H1 (cell line): Measurements from ENCODE around the gene DBNL. TPM values are rescaled to one million over a fixed set of nuclear protein-coding genes. Genes with fewer than 3 reads are reported as not detected.

Source experiments
- CTCF ChIA-PET: fragments of 300-600 bp; sonication (Branson Sonifier 250); formaldehyde crosslinking; loops from one replicate; lab custom pipeline; 2021; ENCODE audit not compliant: partially characterized antibody; lab: Charles Lee
- POLR2A ChIA-PET: fragments of 300-600 bp; sonication (Branson Sonifier 250); formaldehyde crosslinking; loops from one replicate; lab custom pipeline; 2021; ENCODE audit warnings: inconsistent platforms; ENCODE audit not compliant: partially characterized antibody; lab: Charles Lee
- DNase-seq, 2 experiments: peaks; one replicate each; pipeline versions ENCODE4 v3.0.0 to v3.0.0-alpha.2; 2010 to 2022; ENCODE audit warnings: low spot score in 2 of 2, low read depth in 1 of 2, mixed read lengths in 1 of 2
- FAIRE-seq: peaks from 2 replicates; lab custom pipeline; 2011; peaks lifted over from hg19 to GRCh38; lab: Jason Lieb, UNC
- H2AFZ ChIP-seq: 2 replicates; pipeline ENCODE4 v1.8.1; 2012; ENCODE audit warnings: low read length, inconsistent platforms
- H2AK5ac ChIP-seq: 2 replicates; pipeline ENCODE4 v1.6.1; 2013; ENCODE audit warnings: low read depth, low read length
- H2BK120ac ChIP-seq: replicated peaks from 2 replicates; pipeline ENCODE3; 2013; ENCODE audit warnings: low read depth, low read length, inconsistent platforms
- H2BK12ac ChIP-seq: 2 replicates; pipeline ENCODE4 v1.6.1; 2013; ENCODE audit warnings: low read depth, low read length
- H2BK15ac ChIP-seq: 2 replicates; pipeline ENCODE4 v1.6.1; 2013; ENCODE audit warnings: low read length
- H2BK20ac ChIP-seq: 2 replicates; pipeline ENCODE4 v1.6.1; 2013; ENCODE audit warnings: low read length
- H2BK5ac ChIP-seq: 2 replicates; pipeline ENCODE4 v1.6.1; 2013; ENCODE audit warnings: low read depth, low read length
- H3K14ac ChIP-seq: 2 replicates; pipeline ENCODE4 v1.6.1; 2013; ENCODE audit warnings: inconsistent platforms; ENCODE audit not compliant: insufficient read length
- H3K18ac ChIP-seq: 2 replicates; pipeline ENCODE4 v1.6.1; 2013; ENCODE audit warnings: low read length; ENCODE audit errors: extremely low read depth
- H3K23ac ChIP-seq: 2 replicates; pipeline ENCODE4 v1.6.1; 2013; ENCODE audit warnings: inconsistent platforms; ENCODE audit not compliant: insufficient read length
- H3K23me2 ChIP-seq: 2 replicates; pipeline ENCODE4 v1.6.1; 2013; ENCODE audit warnings: low read depth, low read length
- H3K27ac ChIP-seq: 2 replicates; pipeline ENCODE4 v1.6.1; 2011; ENCODE audit warnings: low read depth, low read length, inconsistent platforms
- H3K27me3 ChIP-seq, 4 experiments: replicated peaks in 1 of 4; 1 replicate in 1 of 4; 2 replicates in 3 of 4; pipeline versions ENCODE4 v1.6.1 to v1.8.1; 2011 to 2013; ENCODE audit warnings: low read length in 3 of 4, mild to moderate bottlenecking in 3 of 4, inconsistent platforms in 2 of 4, mixed read lengths in 2 of 4, moderate library complexity in 1 of 4; ENCODE audit not compliant: control insufficient read depth in 3 of 4, insufficient read depth in 3 of 4; ENCODE audit errors: extremely low read depth in 1 of 4
- H3K36me3 ChIP-seq, 4 experiments: 2 replicates each; pipeline versions ENCODE4 v1.6.1 to v1.8.1; 2011 to 2013; ENCODE audit warnings: mild to moderate bottlenecking in 4 of 4, low read length in 3 of 4, moderate library complexity in 2 of 4, control low read depth in 1 of 4, inconsistent platforms in 1 of 4; ENCODE audit not compliant: insufficient read depth in 4 of 4, control insufficient read depth in 2 of 4
- H3K4ac ChIP-seq: replicated peaks from 2 replicates; pipeline ENCODE3; 2013; ENCODE audit warnings: low read length, low read depth, mixed read lengths, inconsistent platforms; ENCODE audit not compliant: insufficient read length
- H3K4me1 ChIP-seq, 4 experiments: replicated peaks in 1 of 4; 1 replicate in 1 of 4; 2 replicates in 3 of 4; pipeline versions ENCODE4 v1.6.1 to v1.8.1; 2011 to 2013; ENCODE audit warnings: low read length in 3 of 4, inconsistent platforms in 2 of 4, mixed read lengths in 1 of 4; ENCODE audit not compliant: insufficient read depth in 4 of 4, control insufficient read depth in 3 of 4
- H3K4me2 ChIP-seq, 2 experiments: 2 replicates each; pipeline versions ENCODE4 v1.6.1 to v1.8.1; 2011 to 2013; ENCODE audit warnings: low read depth in 2 of 2, low read length in 2 of 2, control low read depth in 1 of 2, inconsistent platforms in 1 of 2, mild to moderate bottlenecking in 1 of 2; ENCODE audit not compliant: insufficient read depth in 1 of 2
- H3K4me3 ChIP-seq, 4 experiments: fragments of 200-600, 300-600 bp in 1 of 4; sonication (generic), shearing (Covaris generic), sonication (Bioruptor Twin) in 1 of 4; 2 replicates each; pipeline versions ENCODE4 v1.5.1 to v1.8.1; 2011 to 2016; ENCODE audit warnings: low read length in 4 of 4, low read depth in 3 of 4, control low read depth in 2 of 4, inconsistent platforms in 2 of 4, mild to moderate bottlenecking in 2 of 4, mixed read lengths in 1 of 4, moderate library complexity in 1 of 4; ENCODE audit not compliant: insufficient read depth in 2 of 4; ENCODE audit errors: extremely low read depth in 1 of 4
- H3K56ac ChIP-seq: replicated peaks from 2 replicates; pipeline ENCODE3; 2013; ENCODE audit warnings: low read depth, mild to moderate bottlenecking, mixed read lengths, low read length, inconsistent platforms; ENCODE audit not compliant: insufficient read length
- H3K79me1 ChIP-seq: 2 replicates; pipeline ENCODE4 v1.6.1; 2013; ENCODE audit warnings: low read depth, low read length, control low read depth
- H3K79me2 ChIP-seq, 2 experiments: 2 replicates each; pipeline versions ENCODE4 v1.6.1 to v1.8.1; 2012 to 2013; ENCODE audit warnings: low read length in 2 of 2, mild to moderate bottlenecking in 2 of 2, inconsistent platforms in 1 of 2; ENCODE audit not compliant: insufficient read depth in 2 of 2, control insufficient read depth in 1 of 2
- H3K9ac ChIP-seq, 4 experiments: replicated peaks in 1 of 4; 1 replicate in 1 of 4; 2 replicates in 3 of 4; pipeline versions ENCODE4 v1.6.1 to v1.8.1; 2011 to 2013; ENCODE audit warnings: low read depth in 3 of 4, low read length in 3 of 4, control low read depth in 2 of 4, mild to moderate bottlenecking in 2 of 4, moderate library complexity in 2 of 4, inconsistent platforms in 1 of 4; ENCODE audit errors: extremely low read depth in 1 of 4
- H3K9me3 ChIP-seq, 2 experiments: 2 replicates each; pipeline versions ENCODE4 v1.6.1 to v1.8.1; 2012 to 2013; ENCODE audit warnings: mild to moderate bottlenecking in 2 of 2, moderate library complexity in 2 of 2, control low read depth in 1 of 2, inconsistent platforms in 1 of 2, low read depth in 1 of 2, low read length in 1 of 2, mixed read lengths in 1 of 2; ENCODE audit not compliant: insufficient read depth in 2 of 2
- H4K20me1 ChIP-seq, 2 experiments: replicated peaks in 1 of 2; 2 replicates each; pipeline versions ENCODE3 to v1.8.1; 2011 to 2013; ENCODE audit warnings: inconsistent platforms in 2 of 2, low read length in 2 of 2, mild to moderate bottlenecking in 1 of 2; ENCODE audit not compliant: insufficient read depth in 2 of 2, control insufficient read depth in 1 of 2
- H4K5ac ChIP-seq: 2 replicates; pipeline ENCODE4 v1.6.1; 2013; ENCODE audit warnings: low read length, low read depth, mixed read lengths, inconsistent platforms; ENCODE audit not compliant: insufficient read length
- H4K8ac ChIP-seq: 2 replicates; pipeline ENCODE4 v1.8.0; 2013; ENCODE audit warnings: mild to moderate bottlenecking, moderate library complexity, low read length, inconsistent platforms; ENCODE audit not compliant: insufficient read depth; ENCODE audit errors: extremely low read depth
- H4K91ac ChIP-seq: replicated peaks from 2 replicates; pipeline ENCODE3; 2013; ENCODE audit warnings: low read length, mixed read lengths, inconsistent platforms; ENCODE audit not compliant: insufficient read length
- BACH1 ChIP-seq: IDR thresholded peaks from 2 replicates; pipeline ENCODE4 v1.6.1; 2012; ENCODE audit warnings: low read length, improper control_type of control experiment
- GABPA ChIP-seq: IDR thresholded peaks from 2 replicates; pipeline ENCODE4 v1.6.1; 2011; ENCODE audit warnings: mild to moderate bottlenecking, low read length, moderate library complexity, borderline replicate concordance; ENCODE audit not compliant: insufficient read depth
- HDAC6 ChIP-seq: IDR thresholded peaks from one replicate; pipeline ENCODE4 v1.7.1; 2012; ENCODE audit warnings: low read depth, mild to moderate bottlenecking, inconsistent platforms, low read length, moderate library complexity
- MAFK ChIP-seq: IDR thresholded peaks from 2 replicates; pipeline ENCODE4 v1.6.1; 2012; ENCODE audit warnings: low read depth, mild to moderate bottlenecking, improper control_type of control experiment, low read length
- MAX ChIP-seq: IDR thresholded peaks from 2 replicates; pipeline ENCODE4 v1.6.1; 2012; ENCODE audit warnings: inconsistent platforms
- RBBP5 ChIP-seq: IDR thresholded peaks from 2 replicates; pipeline ENCODE4 v1.7.1; 2012; ENCODE audit warnings: low read depth, mild to moderate bottlenecking, inconsistent platforms, low read length, moderate library complexity, borderline replicate concordance
- TAF1 ChIP-seq: IDR thresholded peaks from 2 replicates; pipeline ENCODE4 v1.6.1; 2011; ENCODE audit warnings: mild to moderate bottlenecking, low read depth, low read length
- TAF7 ChIP-seq: optimal IDR thresholded peaks from 2 replicates; pipeline ENCODE3; 2011; ENCODE audit warnings: low read depth, mild to moderate bottlenecking, inconsistent platforms, low read length, moderate library complexity, borderline replicate concordance
- ZNF274 ChIP-seq: IDR thresholded peaks from 2 replicates; pipeline ENCODE4 v1.7.0; 2012; ENCODE audit warnings: low read length, borderline replicate concordance; ENCODE audit errors: extremely low read depth
- WGBS, 2 experiments: shearing (Covaris generic) in 1 of 2; methylation state at CpG; one replicate each; pipeline versions ENCODE4 v1.1.6 to v1.1.7; 2013 to 2015; ENCODE audit warnings: low lambda C conversion rate in 2 of 2, mixed read lengths in 2 of 2, inconsistent platforms in 1 of 2, low coverage in 1 of 2, missing lambda C conversion rate in 1 of 2; ENCODE audit not compliant: insufficient replicate concordance in 2 of 2, insufficient coverage in 1 of 2, insufficient read length in 1 of 2; ENCODE audit errors: extremely low coverage in 1 of 2, missing lambda C conversion rate in 1 of 2; 5-methylcytosine and 5-hydroxymethylcytosine counted together
- polyA plus RNA-seq, 7 experiments: library from polyadenylated mRNA; depleted of rRNA in 3 of 7; stranded (reverse) in 5 of 7; unstranded in 2 of 7; fragments of >200 nt in 5 of 7; fragments of 200-250 nt in 2 of 7; gene quantifications; 1 replicate in 5 of 7; 2 replicates in 1 of 7; 4 replicates in 1 of 7; pipeline versions ENCODE4 v1.2.1 to v1.2.3, GENCODE V29; 2011 to 2013; ENCODE audit warnings: missing spikeins in 2 of 7, mixed read lengths in 2 of 7
- total RNA-seq: library from RNA; stranded (reverse); fragmentation: NEBNext Ultra II Directional; extraction: Animal tissue kit (Norgen Biotek cat#: 25700); gene quantifications from 2 replicates; pipeline ENCODE4 v1.2.1, GENCODE V29; 2021
- TF ChIP-seq, protein P1 (sequence below): IDR thresholded peaks from 2 replicates; pipeline ENCODE4 v1.6.1; 2012; ENCODE audit warnings: low read length, inconsistent platforms

DBNL gene
- total and polyA plus RNA-seq, 2 of the 8 experiments (the other 6 are each of a cell fraction or from before 2014, with no cell fraction given), result 30.9 to 56.6 TPM

DNA sequence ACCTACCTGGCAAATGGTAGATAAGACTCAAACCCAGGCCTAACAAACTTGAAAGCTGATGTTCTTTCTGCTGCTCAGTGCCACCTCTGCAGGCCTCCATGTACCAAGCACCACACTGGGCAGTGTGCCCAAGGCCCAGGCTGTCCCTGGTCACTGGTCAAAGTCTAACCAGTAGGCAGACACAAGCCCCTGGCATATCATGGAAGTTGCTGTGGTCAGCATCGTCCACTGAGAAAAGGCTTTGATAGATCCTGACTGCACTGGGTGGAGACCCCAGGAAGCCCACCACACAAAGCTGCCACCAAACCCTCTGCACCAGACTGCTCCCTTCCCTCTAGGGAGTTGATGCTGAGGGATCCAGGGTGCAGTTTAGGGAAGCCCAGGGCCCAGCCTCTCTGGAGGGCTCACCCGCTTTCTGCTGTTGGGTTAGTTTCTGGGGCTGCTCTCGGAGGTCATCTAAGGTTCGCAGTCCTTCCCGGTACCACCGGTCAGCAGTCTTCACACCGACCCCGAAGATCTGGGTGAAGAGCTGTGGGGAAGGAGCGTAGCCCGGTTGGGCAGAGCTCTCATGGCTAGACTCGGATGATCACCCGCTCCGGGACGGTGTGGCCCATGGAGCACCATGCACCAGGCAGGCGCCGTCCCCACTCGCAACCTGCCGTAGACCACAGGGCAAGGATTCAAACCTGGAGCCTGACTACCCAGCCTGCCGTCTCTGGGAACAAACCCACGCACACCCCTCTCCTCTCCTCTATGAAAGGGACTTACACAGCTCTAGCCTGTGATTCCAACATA, 31.8 kb downstream of the DBNL start:
- H2AFZ ChIP-seq, result no peak overlapping the region
- H2BK5ac ChIP-seq, result no peak overlapping the region
- POLR2A ChIA-PET, result interaction anchor here (1.4 to 5.5 kb wide), 2 partner anchors 11 to 38 kb away, joined by 3 to 48 read pairs; partner anchors contain the start of gene PGAM2
- no peak overlapping the region for H3K4me3 ChIP-seq
- H4K20me1 ChIP-seq, result peaks cover 0 to 8% of the 10 kb centered on the region in 2 experiments
- H3K36me3 ChIP-seq, result peaks cover 17 to 27% (median 18%) of the 10 kb centered on the region in 4 experiments
- no peak overlapping the region for H2AK5ac ChIP-seq
- no peak for DNase-seq
- WGBS, 2 experiments, result 89% methylated on average over 20 of the region's 20 CpGs; no CpG with 5 or more reads in 1 of the 2 experiments
- H3K18ac ChIP-seq, result no peak overlapping the region
- H2BK120ac ChIP-seq, result no peak overlapping the region
- no peaks in the 10 kb centered on the region for H3K79me2 ChIP-seq
- H4K5ac ChIP-seq, result no peak overlapping the region
- no peaks in the 10 kb centered on the region for H3K9me3 ChIP-seq
- H3K27ac ChIP-seq, result no peak overlapping the region
- H3K4me1 ChIP-seq, result no peaks in the 10 kb centered on the region
- H3K23ac ChIP-seq, result no peak overlapping the region
- H2BK20ac ChIP-seq, result no peak overlapping the region
- no peaks in the 10 kb centered on the region for H3K23me2 ChIP-seq
- H3K9ac ChIP-seq, result no peak overlapping the region
- H4K91ac ChIP-seq, result no peak overlapping the region
- no peak overlapping the region for H4K8ac ChIP-seq
- no peak overlapping the region for H2BK15ac ChIP-seq
- no peak overlapping the region for H2BK12ac ChIP-seq
- H3K27me3 ChIP-seq, result no peaks in the 10 kb centered on the region
- H3K79me1 ChIP-seq, result no peaks in the 10 kb centered on the region
- FAIRE-seq, result no peak
- no peak overlapping the region for H3K4me2 ChIP-seq
- no peak overlapping the region for H3K56ac ChIP-seq
- CTCF ChIA-PET, result interaction anchor here (0.5 to 2.7 kb wide), 5 partner anchors 9 to 432 kb away, joined by 3 to 15 read pairs (median 3); no protein-coding TSS in a partner anchor
- H3K4ac ChIP-seq, result no peak overlapping the region
- no peak overlapping the region for H3K14ac ChIP-seq
- TF ChIP-seq, protein P1, sequence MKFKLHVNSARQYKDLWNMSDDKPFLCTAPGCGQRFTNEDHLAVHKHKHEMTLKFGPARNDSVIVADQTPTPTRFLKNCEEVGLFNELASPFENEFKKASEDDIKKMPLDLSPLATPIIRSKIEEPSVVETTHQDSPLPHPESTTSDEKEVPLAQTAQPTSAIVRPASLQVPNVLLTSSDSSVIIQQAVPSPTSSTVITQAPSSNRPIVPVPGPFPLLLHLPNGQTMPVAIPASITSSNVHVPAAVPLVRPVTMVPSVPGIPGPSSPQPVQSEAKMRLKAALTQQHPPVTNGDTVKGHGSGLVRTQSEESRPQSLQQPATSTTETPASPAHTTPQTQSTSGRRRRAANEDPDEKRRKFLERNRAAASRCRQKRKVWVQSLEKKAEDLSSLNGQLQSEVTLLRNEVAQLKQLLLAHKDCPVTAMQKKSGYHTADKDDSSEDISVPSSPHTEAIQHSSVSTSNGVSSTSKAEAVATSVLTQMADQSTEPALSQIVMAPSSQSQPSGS, result no peak
- TF ChIP-seq TAF1 (no peak), MAX (no peak), GABPA (no peak), BACH1 (no peak), MAFK (no peak), HDAC6 (no peak), RBBP5 (no peak), ZNF274 (no peak), TAF7 (no peak)
